WTC11 (cell line): ENCODE measurements around the gene ST6GALNAC3.

Source experiments
- CTCF ChIP-seq: fragments of 200-600 bp; IDR thresholded peaks from 2 replicates; pipeline ENCODE4 v1.8.0; 2022; ENCODE audit warnings: antibody characterized with exemption
- FOXP4 ChIP-seq: sonication (generic); formaldehyde crosslinking; IDR thresholded peaks from 2 replicates; pipeline ENCODE4 v1.8.0; 2022; ENCODE audit warnings: mild to moderate bottlenecking, missing genetic modification reagents
- IRF1 ChIP-seq: sonication (generic); formaldehyde crosslinking; IDR thresholded peaks from 2 replicates; pipeline ENCODE4 v1.8.0; 2023; ENCODE audit warnings: missing genetic modification reagents
- MAX ChIP-seq: sonication (generic); formaldehyde crosslinking; IDR thresholded peaks from 2 replicates; pipeline ENCODE4 v1.8.0; 2022; ENCODE audit warnings: mild to moderate bottlenecking, missing genetic modification reagents
- NR2C2 ChIP-seq: sonication (generic); formaldehyde crosslinking; IDR thresholded peaks from 2 replicates; pipeline ENCODE4 v1.8.0; 2022; ENCODE audit warnings: mild to moderate bottlenecking, missing genetic modification reagents
- ZNF425 ChIP-seq: fragments of 250-450 bp; sonication (Bioruptor Pico); conservative IDR thresholded peaks from 2 replicates; pipeline ENCODE4 v1.9.0; 2021; ENCODE audit warnings: mild to moderate bottlenecking
- ZNF512 ChIP-seq: sonication (generic); formaldehyde crosslinking; IDR thresholded peaks from 2 replicates; pipeline ENCODE4 v1.8.1; 2022; ENCODE audit warnings: missing genetic modification reagents, borderline replicate concordance

- TF ChIP-seq MAX (no peak), ZNF425 (CRISPR knock-in tag) (no peak), CTCF (no peak), IRF1 (CRISPR knock-in tag) (no peak), FOXP4 (no peak), ZNF512 (no peak), NR2C2 (CRISPR knock-in tag) (no peak)
These were observed 545.8 kb downstream of the ST6GALNAC3 start for GRCh38 chr1:76620371-76620770.
